ENCODE measurements around the gene VPREB1.
"Not testable (repeated sequence)": the region's sequence is repeated elsewhere in the genome, so short reads cannot be mapped to it uniquely, and the experiment has no call there.

VPREB1 gene

GRCh38 chr22:22245935-22246525 is 1.4 kb downstream of the VPREB1 start:
- DNase-seq (ENCODE audit: low read depth in 2 of 2), result no peak

- DNase-seq (ENCODE audit: low read depth in 2 of 2), result no peak
Measured at GRCh38 chr22:22246706-22247105, 2.1 kb downstream of the VPREB1 start.

GRCh38 chr22:22248878-22249277 is 4.3 kb downstream of the VPREB1 start:
- no peak for DNase-seq (ENCODE audit: low read depth in 2 of 2)

GRCh38 chr22:22250651-22251050 is 6.1 kb downstream of the VPREB1 start:
- not testable (repeated sequence) for DNase-seq (ENCODE audit: low read depth in 2 of 2)

- DNase-seq (ENCODE audit: low read depth in 2 of 2), result not testable (repeated sequence)
Measured at GRCh38 chr22:22256133-22256532, 11.5 kb downstream of the VPREB1 start.

- DNase-seq (ENCODE audit: low read depth in 2 of 2), result not testable (repeated sequence)
Measured at GRCh38 chr22:22258597-22259415, 14.2 kb downstream of the VPREB1 start.

GRCh38 chr22:22260169-22260568 is 15.6 kb downstream of the VPREB1 start:
- DNase-seq (ENCODE audit: low read depth in 2 of 2), result not testable (repeated sequence)

- not testable (repeated sequence) for DNase-seq (ENCODE audit: low read depth in 2 of 2)
Measured at GRCh38 chr22:22260586-22260985, 16.0 kb downstream of the VPREB1 start.

GRCh38 chr22:22262332-22263074 is 17.9 kb downstream of the VPREB1 start:
- not testable (repeated sequence) for DNase-seq (ENCODE audit: low read depth in 2 of 2)

- not testable (repeated sequence) for DNase-seq (ENCODE audit: low read depth in 2 of 2)
Measured at GRCh38 chr22:22263823-22264222, 19.2 kb downstream of the VPREB1 start.

- DNase-seq (ENCODE audit: low read depth in 2 of 2), result not testable (repeated sequence)
Measured at GRCh38 chr22:22270036-22270676, 25.6 kb downstream of the VPREB1 start.

GRCh38 chr22:22277423-22277822 is 32.8 kb downstream of the VPREB1 start:
- not testable (repeated sequence) for DNase-seq (ENCODE audit: low read depth in 2 of 2)

GRCh38 chr22:22284962-22285756 is 40.6 kb downstream of the VPREB1 start:
- DNase-seq (ENCODE audit: low read depth in 2 of 2), result not testable (repeated sequence)

GRCh38 chr22:22286390-22287105 is 42.0 kb downstream of the VPREB1 start:
- not testable (repeated sequence) for DNase-seq (ENCODE audit: low read depth in 2 of 2)

GRCh38 chr22:22287106-22287626 is 42.6 kb downstream of the VPREB1 start:
- not testable (repeated sequence) for DNase-seq (ENCODE audit: low read depth in 2 of 2)

- not testable (repeated sequence) for DNase-seq (ENCODE audit: low read depth in 2 of 2)
Measured at GRCh38 chr22:22289666-22290065, 45.1 kb downstream of the VPREB1 start.

GRCh38 chr22:22291129-22291806 is 46.7 kb downstream of the VPREB1 start:
- not testable (repeated sequence) for DNase-seq (ENCODE audit: low read depth in 2 of 2)

- not testable (repeated sequence) for DNase-seq (ENCODE audit: low read depth in 2 of 2)
Measured at GRCh38 chr22:22292656-22293055, 48.1 kb downstream of the VPREB1 start.

- not testable (repeated sequence) for DNase-seq (ENCODE audit: low read depth in 2 of 2)
Measured at GRCh38 chr22:22293436-22293835, 48.9 kb downstream of the VPREB1 start.

Data from stimulated activated CD8-positive, alpha-beta memory T cell treated with anti-CD3 and anti-CD28 coated beads, Interleukin-7, amount 100 ng/mL, for 1 hour (primary cell).